T-helper 2 cell (primary cell): ENCODE measurements around the gene CCNB1.
"Not testable (repeated sequence)": the region's sequence is repeated elsewhere in the genome, so short reads cannot be mapped to it uniquely, and the experiment has no call there.

Source experiments
- DNase-seq, 5 experiments: peaks; one replicate each; pipeline versions ENCODE4 v3.0.0 to v3.0.0-alpha.2; 2012 to 2022

The CCNB1 gene

DNA sequence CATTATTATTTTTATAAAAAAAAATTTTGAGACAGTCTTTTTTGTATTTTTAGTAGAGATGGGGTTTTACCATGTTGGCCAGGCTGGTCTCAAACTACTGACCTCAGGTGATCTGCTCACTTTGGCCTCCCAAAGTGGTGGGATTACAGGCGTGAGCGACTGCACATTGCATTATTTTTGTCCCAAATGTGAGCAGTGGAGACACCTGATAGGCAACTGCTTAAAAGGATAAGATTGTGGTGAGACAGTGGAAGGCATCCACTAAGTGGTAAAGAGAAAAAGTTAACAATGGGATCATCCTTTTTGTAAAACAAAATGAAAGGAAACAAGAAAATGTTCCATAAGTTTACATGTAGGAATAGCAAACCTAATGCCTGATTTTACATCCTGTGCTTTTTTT lies 20.4 kb downstream of the CCNB1 start:
- no peak for DNase-seq

DNA sequence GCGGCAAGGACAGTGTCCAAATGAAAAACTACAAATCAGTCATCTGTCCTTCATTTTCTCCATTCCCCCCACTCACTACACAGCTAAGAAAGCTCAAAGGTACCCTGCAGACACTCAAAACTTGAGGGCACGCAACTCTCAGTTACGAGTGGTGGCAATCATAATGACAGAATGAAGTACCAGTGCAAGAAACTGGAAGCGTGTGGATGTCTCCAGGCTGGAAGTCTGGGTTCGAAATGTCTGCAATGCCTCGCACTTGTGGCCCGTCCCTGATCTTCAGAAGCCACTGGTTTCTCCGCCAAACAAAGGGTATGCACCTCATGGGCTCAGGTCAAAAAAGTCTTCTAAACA lies 21.8 kb downstream of the CCNB1 start:
- DNase-seq: no peak

DNA sequence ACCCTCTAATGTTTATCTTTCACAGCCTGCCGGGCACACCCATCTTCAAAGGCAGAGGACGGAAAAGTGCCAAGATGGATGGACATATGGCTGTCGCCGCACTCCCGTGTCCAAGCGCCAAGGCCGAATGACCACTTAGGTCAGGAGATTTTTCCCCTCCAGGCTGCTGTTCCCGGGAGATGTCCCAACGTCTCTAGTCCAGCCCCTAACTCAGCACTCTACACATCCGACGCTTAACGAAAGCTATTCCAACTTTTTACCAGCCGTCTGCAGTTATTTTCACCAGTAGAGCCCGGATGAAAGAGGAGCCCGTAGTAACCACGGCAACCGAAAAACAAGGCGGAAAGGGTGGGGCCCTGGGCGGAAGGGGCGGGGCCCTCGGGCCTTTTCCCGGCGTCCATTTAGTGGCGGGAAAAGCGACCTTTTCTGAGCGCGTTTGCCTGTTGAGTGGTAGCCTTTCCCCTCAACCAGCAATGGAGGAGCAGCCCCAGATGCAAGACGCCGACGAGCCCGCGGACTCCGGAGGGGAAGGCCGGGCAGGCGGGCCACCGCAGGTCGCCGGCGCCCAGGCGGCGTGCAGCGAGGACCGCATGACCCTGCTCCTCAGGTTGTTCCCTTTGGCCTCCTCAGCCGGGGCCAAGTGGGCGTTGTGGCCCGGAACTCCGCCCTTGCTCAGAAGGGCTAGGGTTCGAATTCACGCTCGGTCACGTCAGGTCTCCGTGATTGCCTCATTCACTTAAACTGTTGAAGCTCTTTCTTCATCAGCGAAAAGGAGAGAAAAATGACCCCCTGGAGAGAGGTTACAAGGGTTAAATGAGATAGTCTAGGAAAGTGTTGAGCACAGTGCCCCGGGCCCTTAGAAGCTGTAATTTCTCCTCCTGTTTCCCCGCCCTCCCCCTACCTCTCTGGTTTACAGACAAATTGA lies 22.5 kb downstream of the CCNB1 start, which contains the start of gene CENPH:
Gene CENPH, plus strand, starts transcription at position 422 of the 925 bp plus-strand sequence. Its CDS starts 52 bp downstream, at position 474.
- peak; percentile 72 to 92 (median 86) for DNase-seq

DNA sequence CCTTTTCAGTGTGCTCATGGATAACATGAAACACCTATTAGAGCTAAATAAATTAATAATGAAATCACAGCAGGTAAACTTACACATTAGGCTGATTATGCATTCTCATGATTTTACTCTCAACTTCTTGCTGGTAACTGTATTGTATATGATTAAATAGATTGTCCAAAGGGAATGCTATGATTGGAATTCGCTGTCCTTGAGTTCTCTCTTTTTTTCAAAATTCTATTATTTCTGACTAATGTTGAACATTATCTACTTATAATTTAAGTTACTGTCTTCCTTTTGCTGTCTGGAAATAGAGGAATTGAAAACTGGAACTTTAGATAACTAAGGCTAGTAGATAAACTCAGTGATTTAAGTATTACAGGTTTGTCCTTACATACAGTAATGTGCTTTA lies 35.5 kb downstream of the CCNB1 start:
- no peak for DNase-seq

DNA sequence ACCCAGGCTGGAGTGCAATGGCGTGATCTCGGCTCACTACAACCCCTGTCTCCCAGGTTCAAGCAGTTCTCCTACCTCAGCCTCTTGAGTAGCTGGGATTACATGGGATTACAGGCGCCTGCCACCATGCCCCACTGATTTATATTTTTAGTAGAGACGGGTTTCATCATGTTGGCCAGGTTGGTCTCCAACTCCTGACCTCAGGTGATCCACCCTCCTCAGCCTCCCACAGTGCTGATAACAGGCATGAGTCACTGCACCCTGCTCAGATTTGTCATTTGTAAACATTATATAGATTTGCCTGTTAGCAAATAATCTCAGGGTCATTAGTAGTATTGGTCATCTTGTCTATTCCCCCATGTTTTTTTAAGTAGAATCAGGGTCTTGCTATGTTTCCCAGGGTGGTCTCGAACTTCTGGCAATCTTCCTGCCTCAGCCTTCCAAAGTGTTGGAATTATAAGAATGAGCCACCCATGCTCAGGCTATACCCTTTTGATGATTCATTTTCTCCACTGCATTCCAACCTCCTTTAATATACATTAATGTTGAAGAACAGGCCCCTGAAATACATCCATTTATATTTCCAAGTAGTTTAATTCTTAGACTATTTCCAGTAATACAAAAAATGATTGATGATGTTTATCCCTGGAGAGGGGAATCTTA lies 39.7 kb downstream of the CCNB1 start:
- no peak for DNase-seq

DNA sequence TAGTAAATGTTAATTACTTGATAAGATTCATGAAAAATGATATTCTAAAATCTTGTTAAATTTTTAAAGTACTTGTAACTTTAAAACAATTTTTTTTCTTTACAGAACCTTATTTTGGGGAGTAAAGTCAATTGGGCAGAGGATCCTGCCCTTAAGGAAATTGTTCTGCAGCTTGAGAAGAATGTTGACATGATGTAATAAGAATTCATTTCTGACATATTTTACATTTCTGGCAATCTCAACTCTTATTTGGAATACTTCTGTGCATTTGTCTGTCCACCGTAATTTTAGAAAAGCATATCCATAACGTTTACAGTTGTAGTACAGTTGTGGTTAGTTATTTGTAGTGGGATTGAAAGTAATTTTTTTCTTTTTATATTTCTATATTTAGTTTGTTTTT lies 42.7 kb downstream of the CCNB1 start:
- DNase-seq: no peak

DNA sequence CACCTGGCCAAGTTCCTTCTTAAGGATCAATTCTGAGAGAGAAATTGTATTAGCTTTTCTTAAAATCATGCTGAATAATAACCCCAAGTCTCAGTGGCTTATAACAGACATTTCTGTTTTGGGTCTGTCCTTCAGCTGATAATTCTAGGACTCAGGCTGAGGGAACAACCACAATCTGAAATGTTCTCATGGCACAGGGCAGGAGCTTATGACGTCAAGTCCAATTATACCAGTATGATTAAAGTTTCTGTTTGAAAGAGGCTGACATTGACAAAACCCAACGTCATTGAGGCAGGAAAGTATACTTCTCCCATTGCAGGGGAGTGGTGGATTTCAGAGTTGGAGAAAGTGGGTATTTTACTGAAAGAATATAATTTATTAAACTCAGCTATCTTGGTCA lies 44.2 kb downstream of the CCNB1 start:
- DNase-seq: no peak

DNA sequence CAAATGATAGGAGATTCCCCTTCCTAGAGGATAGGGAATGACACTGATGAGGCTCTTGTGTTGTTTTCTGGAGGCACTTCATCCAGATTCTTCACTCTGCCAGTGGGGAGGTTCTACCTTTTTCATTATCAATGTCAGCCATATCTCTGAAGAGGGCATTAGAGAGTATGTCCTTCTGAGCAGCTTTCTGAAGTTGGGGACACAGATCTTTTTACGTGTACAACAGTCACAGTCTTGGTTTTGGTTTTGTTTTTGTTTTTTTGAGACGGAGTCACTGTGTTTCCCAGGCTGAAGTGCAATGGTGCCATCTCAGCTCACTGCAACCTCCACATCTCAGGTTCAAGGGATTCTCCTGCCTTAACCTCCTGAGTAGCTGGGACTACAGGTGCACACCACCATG lies 45.1 kb downstream of the CCNB1 start:
- peak in 1 of 5 experiments; percentile 71 for DNase-seq

DNA sequence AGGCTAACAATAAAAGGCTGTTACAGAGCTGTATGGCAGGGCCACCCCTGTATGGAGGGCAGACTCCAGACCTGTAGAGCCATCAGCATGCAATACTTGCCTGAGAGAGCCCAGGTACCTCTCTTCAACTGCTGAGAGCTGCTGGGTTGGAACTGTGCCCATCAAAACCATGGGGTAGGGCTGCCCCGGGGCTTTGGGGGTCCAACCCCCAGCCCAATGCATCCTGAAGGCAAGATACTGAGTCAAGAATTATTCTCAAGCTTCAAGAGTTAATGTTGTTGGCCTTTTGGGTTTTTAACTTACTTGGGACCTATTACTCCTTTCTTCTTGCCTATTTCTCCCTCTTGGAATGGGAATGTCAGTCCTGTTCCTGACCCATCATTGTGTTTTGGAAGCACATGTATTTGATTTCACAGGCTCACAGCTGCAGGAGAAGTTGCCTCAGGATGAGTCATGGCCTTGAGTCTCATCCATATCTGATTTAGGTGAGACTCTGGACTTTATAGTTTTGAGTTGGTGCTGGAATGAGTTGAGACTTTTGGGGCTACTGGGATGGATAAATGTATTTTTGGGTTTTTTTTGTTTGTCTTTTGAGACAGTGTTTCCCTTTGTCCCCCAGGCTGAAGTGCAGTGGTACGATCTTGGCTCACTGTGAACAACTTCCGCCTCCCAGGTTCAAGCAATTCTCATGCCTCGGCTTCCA lies 46.7 kb downstream of the CCNB1 start:
- no peak for DNase-seq

DNA sequence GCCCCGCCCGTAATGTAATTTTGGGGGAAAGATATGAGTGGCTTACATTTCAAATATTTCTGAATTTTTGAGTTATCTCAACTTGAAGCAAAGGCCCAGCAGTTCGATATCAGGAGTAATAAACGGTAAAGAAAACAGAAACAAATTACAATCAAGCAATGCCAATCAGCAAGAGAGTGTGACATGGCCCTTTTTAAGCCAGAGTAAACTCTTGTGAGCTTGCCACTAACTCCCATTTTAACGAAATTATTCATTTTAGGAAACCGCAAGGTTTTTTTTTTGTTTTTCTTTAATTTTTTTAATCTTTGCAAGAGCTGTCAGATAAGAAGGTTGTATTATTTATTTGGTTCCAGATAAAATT lies 50.2 kb downstream of the CCNB1 start:
- DNase-seq: peak in 1 of 5 experiments; percentile 16

DNA sequence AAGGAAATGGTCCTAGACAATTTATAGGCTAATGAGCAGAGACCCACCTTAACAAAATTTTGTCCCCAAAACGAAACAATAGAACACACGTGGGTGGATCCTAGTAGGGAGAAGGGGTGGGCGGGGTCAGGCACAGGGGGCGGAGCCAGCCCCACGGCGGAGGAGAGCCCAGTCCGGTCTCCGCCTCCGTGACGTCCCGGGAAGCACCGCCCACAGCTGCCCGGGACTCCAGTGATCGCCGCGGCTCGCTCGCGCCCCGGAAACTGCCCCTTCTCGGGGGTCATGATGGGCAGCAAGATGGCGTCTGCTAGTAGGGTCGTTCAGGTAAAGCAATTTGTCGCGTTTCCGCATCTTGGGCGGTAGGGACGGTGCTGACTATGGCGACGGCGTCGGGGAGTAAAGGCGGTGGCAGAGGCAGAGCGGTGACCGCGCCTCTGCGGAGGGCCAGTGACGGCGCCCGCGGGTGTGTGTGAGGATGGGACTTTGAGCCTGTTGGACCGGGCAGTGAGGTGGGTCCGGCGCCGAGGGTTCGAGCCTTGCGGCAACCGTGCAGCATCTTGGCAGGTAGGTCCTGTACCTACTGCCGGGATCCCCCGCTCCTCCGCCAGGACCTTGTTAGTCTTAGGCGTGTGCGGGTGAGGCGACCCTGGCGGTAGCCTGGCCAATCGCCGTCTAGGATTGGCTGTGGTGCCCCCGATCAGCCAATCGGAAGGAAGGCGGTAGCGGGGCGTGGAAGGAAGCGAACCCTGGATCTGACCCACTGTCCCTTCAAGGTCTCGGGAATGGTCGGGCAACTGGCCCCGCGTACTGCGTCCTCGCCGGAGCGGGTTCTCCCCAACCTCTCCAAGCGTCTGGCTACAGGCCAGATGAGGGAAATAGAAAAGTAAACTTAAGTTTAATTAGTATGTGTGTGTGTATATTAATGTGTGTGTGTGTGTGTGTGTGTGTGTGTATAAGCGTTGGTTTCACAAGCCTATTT lies 50.9 kb downstream of the CCNB1 start:
- DNase-seq: peak; percentile 86 to 96 (median 93)

DNA sequence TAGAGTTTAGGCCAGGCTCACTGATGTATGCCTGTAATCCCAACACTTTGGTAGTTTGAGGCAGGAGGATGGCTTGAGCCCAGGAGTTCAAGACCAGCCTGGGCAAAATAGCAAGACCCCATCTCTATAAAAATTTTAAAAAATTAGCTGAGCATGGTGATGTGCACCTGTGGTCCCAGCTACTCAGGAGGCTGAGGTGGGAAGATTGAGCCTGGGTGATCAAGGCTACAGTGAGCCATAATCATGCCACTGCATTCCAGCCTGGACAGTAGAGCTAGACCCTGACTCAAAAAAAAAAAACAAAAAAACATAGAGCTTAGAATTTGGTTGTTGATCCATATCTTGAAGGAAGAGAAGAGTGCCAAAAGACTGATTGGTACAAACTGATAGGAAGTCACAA lies 53.0 kb downstream of the CCNB1 start:
- DNase-seq: no peak

DNA sequence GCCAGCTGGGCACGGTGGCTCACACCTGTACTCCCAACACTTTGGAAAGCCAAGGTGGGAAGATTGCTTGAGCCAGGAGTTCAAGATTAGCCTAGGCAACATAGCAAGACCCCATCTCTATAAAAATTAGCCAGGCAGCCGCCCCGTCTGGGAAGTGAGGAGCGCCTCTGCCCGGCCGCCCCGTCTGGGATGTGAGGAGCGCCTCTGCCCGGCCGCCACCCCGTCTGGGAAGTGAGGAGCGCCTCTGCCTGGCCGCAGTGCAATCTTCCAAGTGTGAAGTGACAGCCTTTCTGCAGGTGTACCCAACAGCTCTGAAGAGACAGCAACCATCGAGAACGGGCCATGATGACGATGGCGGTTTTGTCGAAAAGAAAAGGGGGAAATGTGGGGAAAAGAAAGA lies 53.4 kb downstream of the CCNB1 start:
- not testable (repeated sequence) for DNase-seq

DNA sequence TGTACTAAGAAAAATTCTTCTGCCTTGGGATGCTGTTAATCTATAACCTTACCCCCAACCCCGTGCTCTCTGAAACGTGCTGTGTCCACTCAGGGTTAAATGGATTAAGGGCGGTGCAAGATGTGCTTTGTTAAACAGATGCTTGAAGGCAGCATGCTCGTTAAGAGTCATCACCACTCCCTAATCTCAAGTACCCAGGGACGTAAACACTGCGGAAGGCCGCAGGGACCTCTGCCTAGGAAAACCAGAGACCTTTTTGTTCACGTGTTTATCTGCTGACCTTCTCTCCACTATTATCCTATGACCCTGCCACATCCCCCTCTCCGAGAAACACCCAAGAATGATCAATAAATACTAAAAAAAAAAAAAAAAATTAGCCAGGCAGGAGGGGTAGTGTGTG lies 53.9 kb downstream of the CCNB1 start:
- not testable (repeated sequence) for DNase-seq

DNA sequence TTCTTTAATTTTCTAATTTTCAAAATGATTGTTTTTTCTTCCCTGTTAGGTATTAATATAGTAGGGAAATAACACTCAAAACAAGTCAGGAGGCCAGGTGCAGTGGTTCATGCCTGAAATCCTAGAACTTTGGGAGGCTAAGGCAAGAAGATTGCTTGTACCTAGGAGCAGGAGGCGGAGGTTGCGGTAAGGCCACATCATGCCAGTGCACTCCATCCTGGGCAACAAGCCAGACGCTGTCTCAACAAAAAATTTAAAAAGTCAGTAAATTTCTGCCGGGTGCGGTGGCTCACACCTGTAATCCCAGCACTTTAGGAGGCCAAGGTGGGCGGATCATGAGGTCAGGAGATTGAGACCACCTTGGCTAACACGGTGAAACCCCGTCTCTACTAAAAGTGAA lies 57.6 kb downstream of the CCNB1 start:
- no peak for DNase-seq

DNA sequence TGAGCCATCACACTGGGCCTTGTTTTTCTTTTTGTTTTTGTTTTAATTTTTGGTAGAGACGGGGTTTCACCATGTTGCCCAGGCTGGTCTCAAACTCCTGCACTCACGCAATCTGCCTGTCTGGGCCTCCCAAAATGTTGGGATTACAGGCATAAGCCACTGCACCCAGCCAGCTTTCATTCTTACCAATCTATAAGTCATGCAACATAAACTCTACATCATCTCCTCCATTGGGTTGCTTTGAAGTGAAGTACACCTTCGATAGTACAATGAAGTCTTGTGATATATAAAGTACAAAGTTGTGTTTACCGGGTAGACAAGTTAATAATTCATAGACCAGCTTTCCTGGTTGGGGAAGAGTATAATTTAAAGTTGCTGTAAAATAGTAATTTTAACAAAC lies 58.9 kb downstream of the CCNB1 start:
- DNase-seq: no peak
